GM12878 (cell line): Measurements from ENCODE around the gene ARHGEF1. TPM values are rescaled to one million over a fixed set of nuclear protein-coding genes. Genes with fewer than 3 reads are reported as not detected.

ENCODE experiments used
- ATAC-seq: fragments of 200-7000 bp; cut with Tn5 transposase; 3 replicates; pipeline ENCODE4 v1.9.1; 2020; ENCODE audit warnings: mild to moderate bottlenecking, moderate library complexity
- BruUV-seq: library from RNA; stranded (reverse); fragments of 400-500 nt; replicated peaks from 2 replicates; lab custom pipeline; 2021; lab: Mats Ljungman, UMichigan
- CTCF ChIA-PET: fragments of 300-600 bp; sonication (Branson Sonifier 250); formaldehyde crosslinking; extraction: SDS; loops from one replicate; lab custom pipeline; 2021; ENCODE audit warnings: inconsistent platforms; lab: Yijun Ruan, JAX
- POLR2A ChIA-PET: fragments of 350-600 bp; formaldehyde crosslinking; extraction: SDS; loops from one replicate; lab custom pipeline; 2021; ENCODE audit warnings: inconsistent platforms; lab: Charles Lee
- RAD21 ChIA-PET: fragments of 300-600 bp; sonication (Branson Sonifier 250); formaldehyde crosslinking; loops from one replicate; lab custom pipeline; 2023; ENCODE audit warnings: antibody characterized with exemption; ENCODE audit not compliant: unreplicated experiment; lab: Charles Lee
- SMC1A ChIA-PET: fragments of 300-600 bp; sonication (Branson Sonifier 250); formaldehyde crosslinking; loops from one replicate; lab custom pipeline; 2023; ENCODE audit not compliant: unreplicated experiment, uncharacterized antibody; lab: Charles Lee
- DNase-seq: peaks from one replicate; pipeline ENCODE4 v3.0.0-alpha.2; 2011; ENCODE audit warnings: low read depth, low spot score
- FAIRE-seq: peaks from 3 replicates; lab custom pipeline; 2011; peaks lifted over from hg19 to GRCh38; lab: Jason Lieb, UNC
- H2AFZ ChIP-seq: 2 replicates; pipeline ENCODE4 v1.6.0; 2011; ENCODE audit warnings: low read depth, low read length, control low read depth; ENCODE audit not compliant: control insufficient read depth
- H3K27ac ChIP-seq: 2 replicates; pipeline ENCODE4 v1.5.1; 2011; ENCODE audit warnings: control low read depth; ENCODE audit not compliant: control insufficient read depth, insufficient read depth
- H3K27me3 ChIP-seq, 2 experiments: replicated peaks in 1 of 2; 2 replicates each; pipeline versions ENCODE4 v1.6.0 to v1.6.1; 2011; ENCODE audit warnings: low read length in 1 of 2; ENCODE audit not compliant: control insufficient read depth in 2 of 2, insufficient read depth in 2 of 2
- H3K36me3 ChIP-seq, 2 experiments: 2 replicates each; pipeline ENCODE4 v1.5.1; 2011; ENCODE audit warnings: low read length in 1 of 2; ENCODE audit not compliant: control insufficient read depth in 2 of 2, insufficient read depth in 2 of 2
- H3K4me1 ChIP-seq: 2 replicates; pipeline ENCODE4 v1.6.1; 2011; ENCODE audit warnings: mild to moderate bottlenecking, low read length, moderate library complexity, mixed read lengths; ENCODE audit not compliant: control insufficient read depth, insufficient read depth
- H3K4me2 ChIP-seq: 2 replicates; pipeline ENCODE4 v1.6.0; 2011; ENCODE audit warnings: control low read depth; ENCODE audit not compliant: control insufficient read depth, insufficient read depth
- H3K4me3 ChIP-seq: fragments of 200-600 bp; sonication (generic); 2 replicates; pipeline ENCODE4 v1.5.1; 2016
- H3K79me2 ChIP-seq: 2 replicates; pipeline ENCODE4 v1.6.0; 2011; ENCODE audit warnings: low read length; ENCODE audit not compliant: control insufficient read depth, insufficient read depth
- H3K9ac ChIP-seq: 2 replicates; pipeline ENCODE4 v1.8.0; 2011; ENCODE audit warnings: low read length, control low read depth, mixed read lengths; ENCODE audit not compliant: control insufficient read depth, insufficient read depth
- H3K9me3 ChIP-seq: replicated peaks from 3 replicates; pipeline ENCODE4 v1.5.1; 2011; ENCODE audit warnings: mild to moderate bottlenecking, low read length; ENCODE audit not compliant: control insufficient read depth, insufficient read depth
- H4K20me1 ChIP-seq: 2 replicates; pipeline ENCODE4 v1.6.0; 2011; ENCODE audit not compliant: control insufficient read depth, insufficient read depth
- BACH1 ChIP-seq: fragments of 450-650 bp; IDR thresholded peaks from 2 replicates; pipeline ENCODE4 v1.6.1; 2017; ENCODE audit warnings: mild to moderate bottlenecking, borderline replicate concordance
- BCL11A ChIP-seq: IDR thresholded peaks from 2 replicates; pipeline ENCODE4 v1.6.1; 2011; ENCODE audit warnings: low read depth, low read length
- CHD2 ChIP-seq: IDR thresholded peaks from 2 replicates; pipeline ENCODE4 v1.6.1; 2011; ENCODE audit warnings: low read depth, low read length, improper control_type of control experiment, borderline replicate concordance
- DPF2 ChIP-seq: fragments of 450-650 bp; IDR thresholded peaks from 2 replicates; pipeline ENCODE4 v1.6.1; 2017; ENCODE audit warnings: mild to moderate bottlenecking
- IKZF2 ChIP-seq, 2 experiments: fragments of 450-650 bp; IDR thresholded peaks; 2 replicates each; pipeline ENCODE4 v1.6.1; 2017; ENCODE audit warnings: mild to moderate bottlenecking in 2 of 2, moderate library complexity in 2 of 2
- JUNB ChIP-seq: IDR thresholded peaks from 2 replicates; pipeline ENCODE4 v1.6.1; 2016; ENCODE audit warnings: antibody characterized with exemption, mild to moderate bottlenecking
- NFIC ChIP-seq: IDR thresholded peaks from 2 replicates; pipeline ENCODE4 v1.6.1; 2012; ENCODE audit warnings: low read depth, mild to moderate bottlenecking, inconsistent platforms, low read length, moderate library complexity
- NR2C2 ChIP-seq: IDR thresholded peaks from 2 replicates; pipeline ENCODE4 v1.6.1; 2011; ENCODE audit warnings: borderline replicate concordance, low read depth; ENCODE audit not compliant: control insufficient read depth, insufficient read length
- PKNOX1 ChIP-seq: fragments of 450-650 bp; IDR thresholded peaks from 2 replicates; pipeline ENCODE4 v1.6.1; 2016; ENCODE audit warnings: mild to moderate bottlenecking
- POU2F2 ChIP-seq: IDR thresholded peaks from 3 replicates; pipeline ENCODE4 v1.6.1; 2011; ENCODE audit warnings: low read depth, mild to moderate bottlenecking, low read length, borderline replicate concordance
- SREBF2 ChIP-seq: IDR thresholded peaks from 2 replicates; pipeline ENCODE4 v1.6.1; 2012; ENCODE audit warnings: mild to moderate bottlenecking, low read length
- ZBTB4 ChIP-seq: fragments of 450-650 bp; formaldehyde crosslinking; IDR thresholded peaks from 2 replicates; pipeline ENCODE4 v1.4.0; 2022; ENCODE audit warnings: mild to moderate bottlenecking, moderate library complexity
- ZNF207 ChIP-seq: fragments of 450-650 bp; IDR thresholded peaks from 2 replicates; pipeline ENCODE4 v1.6.1; 2014; ENCODE audit warnings: antibody characterized with exemption, mild to moderate bottlenecking, borderline replicate concordance
- ZSCAN29 ChIP-seq: fragments of 450-650 bp; IDR thresholded peaks from 2 replicates; pipeline ENCODE4 v1.6.1; 2017; ENCODE audit warnings: mild to moderate bottlenecking, moderate library complexity
- WGBS: methylation state at CpG from one replicate; pipeline ENCODE4 v1.1.6; 2016; ENCODE audit warnings: low lambda C conversion rate; ENCODE audit not compliant: insufficient replicate concordance, insufficient coverage; ENCODE audit errors: missing lambda C conversion rate; 5-methylcytosine and 5-hydroxymethylcytosine counted together
- in situ Hi-C: fragments of 300-500 bp; cut with MboI; formaldehyde crosslinking; loops from 9 replicates; pipeline ENCODE4 v1.14.3; 2018; ENCODE audit warnings: mixed read lengths
- intact Hi-C: fragments of 100-400 bp; cut with micrococcal nuclease; formaldehyde crosslinking; loops from one replicate; pipeline ENCODE4 v1.14.2; 2022; ENCODE audit not compliant: unreplicated experiment
- polyA plus RNA-seq, 11 experiments: library from polyadenylated mRNA; depleted of rRNA in 4 of 11; unstranded in 6 of 11; stranded (reverse) in 5 of 11; fragments of >200 nt; fragmentation: Nextera tagmentation in 4 of 11; fragmentation: Illumina TruSeq in 1 of 11; extraction: Ambion mirVana in 4 of 11; extraction: Trizol in 1 of 11; gene quantifications; 1 replicate in 1 of 11; 2 replicates in 10 of 11; pipeline versions ENCODE4 v1.2.1 to v1.2.3, GENCODE V29; 2011 to 2016; ENCODE audit warnings: inconsistent platforms in 2 of 11, missing spikeins in 2 of 11, low read depth in 1 of 11
- total RNA-seq, 4 experiments: library from RNA; depleted of rRNA in 3 of 4; stranded (reverse); fragments of >200 nt in 3 of 4; fragmentation: Illumina TruSeq in 1 of 4; extraction: Trizol in 1 of 4; gene quantifications; 2 replicates each; pipeline versions ENCODE4 v1.2.1 to v1.2.3, GENCODE V29; 2013 to 2021

Gene ARHGEF1
- total and polyA plus RNA-seq, 10 of the 15 experiments (the other 5 are each of a cell fraction or from before 2014, with no cell fraction given): 1.2 to 207 (median 53.9) TPM

GRCh38 chr19:41903193-41903953, 20.4 kb downstream of the ARHGEF1 start:
- no TSS peak for BruUV-seq
- SMC1A ChIA-PET: no interaction called here

More at GRCh38 chr19:41903193-41903953, 20.4 kb downstream of the ARHGEF1 start:
- Histone ChIP-seq H4K20me1 (no peaks in the 10 kb centered on the region), H3K9me3 (no peaks in the 10 kb centered on the region), H3K4me2 (no peak overlapping the region), H3K27ac (no peak overlapping the region), H3K9ac (no peak overlapping the region), H3K27me3 (no peaks in the 10 kb centered on the region), H3K36me3 (peaks cover 27 to 44% of the 10 kb centered on the region in 2 experiments; a peak in 3 of 4 replicates), H3K4me3 (no peak overlapping the region), H3K79me2 (no peaks in the 10 kb centered on the region), H3K4me1 (no peaks in the 10 kb centered on the region), H2AFZ (no peak overlapping the region)
- no peak for ATAC-seq
- ChIA-PET RAD21 (interaction anchor here (1.5 kb wide), 1 partner anchor 15 kb away, joined by 4 read pairs; no protein-coding TSS in a partner anchor), CTCF (interaction anchor here (0.7 kb wide), 1 partner anchor 30 kb away, joined by 3 read pairs; no protein-coding TSS in a partner anchor), POLR2A (no interaction called here)
- no peak for DNase-seq
- in situ Hi-C loops: no loop called here
- 97% methylated on average over 17 of the region's 19 CpGs for WGBS
- intact Hi-C loops: no loop called here
- FAIRE-seq: no peak
- TF ChIP-seq ZSCAN29 (no peak), JUNB (no peak), NR2C2 (no peak), ZNF207 (no peak), SREBF2 (no peak), NFIC (no peak), BCL11A (no peak), BACH1 (no peak), POU2F2 (no peak), DPF2 (no peak), CHD2 (no peak), IKZF2 (IDR thresholded peaks at IDR 0.05) (no peak), ZBTB4 (CRISPR knock-in tag) (no peak), PKNOX1 (no peak)
